Adipose tissue (tissue), 3 donors: ENCODE data around the gene ZNF3. TPM values are rescaled to one million over a fixed set of nuclear protein-coding genes. Genes with fewer than 3 reads are reported as not detected.

Experiments used
- H3K27ac ChIP-seq: one replicate; pipeline ENCODE4 v1.5.1; 2013; ENCODE audit warnings: low read depth, low read length
- WGBS, 3 donors: extraction: QIAGEN DNeasy Blood & Tissue Kit; methylation state at CpG; one replicate each; pipeline ENCODE4 v1.1.7; 2013; 5-methylcytosine and 5-hydroxymethylcytosine counted together
- polyA plus RNA-seq, 3 donors: library from polyadenylated mRNA; stranded (reverse); fragments of 200-250 nt; gene quantifications; one replicate each; pipeline ENCODE4 v1.2.3, GENCODE V29; 2013
- donor health status: healthy with polysubstance abuse.
- donor health status: Bipolar disorder and iron deficiency.
- donor health status: healthy.

Gene ZNF3
- polyA plus RNA-seq, 3 donors: 9.9 to 12.7 (median 12.3) TPM

- H3K27ac ChIP-seq: no peak overlapping the region
- 88 to 94% (median 91%) methylated on average over 7 of the region's 7 CpGs for WGBS, 3 donors
Measured at GRCh38 chr7:100066953-100067352, 14.6 kb downstream of the ZNF3 start.

- no peak overlapping the region for H3K27ac ChIP-seq
- WGBS, 3 donors: 40 to 65% (median 41%) methylated on average over 8 of the region's 8 CpGs
Measured at GRCh38 chr7:100065452-100066186, 15.9 kb downstream of the ZNF3 start.

- no peak overlapping the region for H3K27ac ChIP-seq
- WGBS, 3 donors: 81 to 89% (median 87%) methylated on average over 9 of the region's 9 CpGs
Measured at GRCh38 chr7:100064162-100064561, 17.4 kb downstream of the ZNF3 start.

GRCh38 chr7:100063376-100063775 lies 18.1 kb downstream of the ZNF3 start:
- H3K27ac ChIP-seq: no peak overlapping the region
- 94 to 98% (median 94%) methylated on average over 4 of the region's 4 CpGs for WGBS, 3 donors

GRCh38 chr7:100061518-100062193 lies 19.9 kb downstream of the ZNF3 start:
- no peak overlapping the region for H3K27ac ChIP-seq
- WGBS, 3 donors: 92 to 95% (median 94%) methylated on average over 11 of the region's 11 CpGs

- WGBS, 3 donors: 82 to 85% (median 83%) methylated on average over 5 of the region's 5 CpGs
- no peak overlapping the region for H3K27ac ChIP-seq
Measured at GRCh38 chr7:100059251-100059739, 22.2 kb downstream of the ZNF3 start.

- H3K27ac ChIP-seq: no peak overlapping the region
- WGBS, 3 donors: 95 to 96% (median 95%) methylated on average over 10 of the region's 10 CpGs
Measured at GRCh38 chr7:100057006-100057405, 24.5 kb downstream of the ZNF3 start.

- 20 to 59% (median 38%) methylated on average over 3 of the region's 3 CpGs for WGBS, 3 donors
- no peak overlapping the region for H3K27ac ChIP-seq
Measured at GRCh38 chr7:100053215-100053614, 28.3 kb downstream of the ZNF3 start.

GRCh38 chr7:100051611-100052010 lies 29.9 kb downstream of the ZNF3 start:
- 78 to 91% (median 87%) methylated on average over 3 of the region's 3 CpGs for WGBS, 3 donors
- H3K27ac ChIP-seq: no peak overlapping the region

GRCh38 chr7:100049441-100050291 lies 31.9 kb downstream of the ZNF3 start, which contains the start of gene ZSCAN21:
Gene ZSCAN21, plus strand, starts transcription at chr7:100049774. Its CDS starts 7,233 bp downstream, at chr7:100057007.
- WGBS, 3 donors: 0 to 1% (median 1%) methylated on average over 47 of the region's 47 CpGs
- peak within 1 kb of the TSS; percentile 1 for H3K27ac ChIP-seq

GRCh38 chr7:100048680-100049079 lies 32.8 kb downstream of the ZNF3 start:
- 76 to 95% (median 93%) methylated on average over 4 of the region's 4 CpGs for WGBS, 3 donors
- H3K27ac ChIP-seq: no peak overlapping the region

- no peak overlapping the region for H3K27ac ChIP-seq
Measured at GRCh38 chr7:100044718-100045117, 36.8 kb downstream of the ZNF3 start.

GRCh38 chr7:100040575-100040974 lies 40.9 kb downstream of the ZNF3 start:
- H3K27ac ChIP-seq: no peak overlapping the region
- WGBS, 3 donors: 48 to 85% (median 52%) methylated on average over 7 of the region's 7 CpGs

More at GRCh38 chr7:100044718-100045117, 36.8 kb downstream of the ZNF3 start:
- WGBS, 3 donors: 47 to 52% (median 51%) methylated on average over 6 of the region's 6 CpGs

- no peak overlapping the region for H3K27ac ChIP-seq
- 88 to 93% (median 91%) methylated on average over 7 of the region's 7 CpGs for WGBS, 3 donors
Measured at GRCh38 chr7:100038326-100038725, 43.2 kb downstream of the ZNF3 start.

GRCh38 chr7:100035876-100036275 lies 45.6 kb downstream of the ZNF3 start:
- no peak overlapping the region for H3K27ac ChIP-seq
- WGBS, 3 donors: 85 to 88% (median 87%) methylated on average over 6 of the region's 6 CpGs

GRCh38 chr7:100034871-100035510 lies 46.5 kb downstream of the ZNF3 start:
- 59 to 85% (median 73%) methylated on average over 8 of the region's 8 CpGs for WGBS, 3 donors
- no peak overlapping the region for H3K27ac ChIP-seq

- 89 to 94% (median 92%) methylated on average over 6 of the region's 6 CpGs for WGBS, 3 donors
- H3K27ac ChIP-seq: no peak overlapping the region
Measured at GRCh38 chr7:100033526-100033925, 48.0 kb downstream of the ZNF3 start.

- WGBS, 3 donors: 82 to 90% (median 88%) methylated on average over 5 of the region's 5 CpGs
- no peak overlapping the region for H3K27ac ChIP-seq
Measured at GRCh38 chr7:100029596-100029995, 51.9 kb downstream of the ZNF3 start.
